ENCODE measurements around the gene TBC1D7. TPM values are rescaled to one million over a fixed set of nuclear protein-coding genes. Genes with fewer than 3 reads are reported as not detected.
A peak's percentile ranks its signal among the peaks of the same experiment; 100 is the strongest.

The TBC1D7 gene
- total and polyA plus RNA-seq, 2 of the 4 experiments (the other 2 are of a cell fraction), result 14.3 to 22.6 TPM

GRCh38 chr6:13368079-13368730 lies 39.9 kb upstream of the TBC1D7 start:
- in situ Hi-C loops (cut with MboI; ENCODE audit: low sequenced_read_pairs) (no loop called here), dilution Hi-C loops (cut with HindIII; ENCODE audit: low sequenced_read_pairs, unreplicated experiment) (no loop called here), intact Hi-C loops (cut with micrococcal nuclease) (loop anchor here (1.0 kb wide), 1 partner anchor 33 kb away; no protein-coding TSS in a partner anchor)
- no peak overlapping the region for H4K8ac ChIP-seq (ENCODE audit: low read depth in 2 of 2, low read length in 2 of 2)
- no peaks in the 10 kb centered on the region for H4K20me1 ChIP-seq (ENCODE audit: insufficient read depth, low read length)
- H2AK9ac ChIP-seq (replicated peaks; ENCODE audit: low read depth, low read length, poor library complexity), result peak overlapping the region; percentile 76
- peak overlapping the region; percentile 7; the same call in 1 of the 2 replicates for H3K4ac ChIP-seq (ENCODE audit: low read depth, low read length)
- no peak overlapping the region for H3K4me3 ChIP-seq (ENCODE audit: insufficient read depth, low read depth, low read length)
- TF ChIP-seq RFX5 (IDR thresholded peaks at IDR 0.05; ENCODE audit: low read depth, low read length), result no peak
- TF ChIP-seq POLR2A (IDR thresholded peaks at IDR 0.05; ENCODE audit: low read depth, low read length), result no peak
- H2BK120ac ChIP-seq (ENCODE audit: low read depth, low read length), result peak overlapping the region; percentile 34
- DNase-seq (no peak), ATAC-seq (ENCODE audit: low read depth) (no peak)
- H3K9ac ChIP-seq (ENCODE audit: low read depth, low read length), result no peak overlapping the region
- WGBS, 2 experiments (ENCODE audit: extremely low coverage in 2 of 2, insufficient read length in 1 of 2), result no CpG with 5 or more reads among the region's 7 CpGs
- no peak overlapping the region for H3K4me2 ChIP-seq (ENCODE audit: low read depth, low read length)
- no peak overlapping the region for H3K14ac ChIP-seq (replicated peaks; ENCODE audit: low read depth, low read length)
- peaks cover 1% of the 10 kb centered on the region; the same call in 1 of the 2 replicates for H3K36me3 ChIP-seq (ENCODE audit: control insufficient read depth, insufficient read depth, low read length)
- H3K9me1 ChIP-seq (ENCODE audit: insufficient read depth, low read length), result peaks cover 7% of the 10 kb centered on the region
- H3K27ac ChIP-seq (ENCODE audit: insufficient read depth, low read length), result no peak overlapping the region
- no peak overlapping the region for H3K56ac ChIP-seq (ENCODE audit: extremely low read depth, insufficient read depth, low read length)
- H3K79me1 ChIP-seq (ENCODE audit: low read depth in 1 of 2, low read length in 2 of 2), result peaks cover 0 to under 1% of the 10 kb centered on the region in 2 experiments; a peak in 1 of 4 replicates
- peak overlapping the region; percentile 47 for H2AFZ ChIP-seq (replicated peaks; ENCODE audit: low read length, poor library complexity)
- H3K18ac ChIP-seq (ENCODE audit: low read depth, low read length), result no peak overlapping the region
- H3K23ac ChIP-seq (ENCODE audit: low read depth, low read length), result peak overlapping the region; percentile 59; the same call in 1 of the 2 replicates
- no peak overlapping the region for H2BK5ac ChIP-seq (ENCODE audit: low read depth, low read length, poor library complexity, severe bottlenecking)
- H2BK15ac ChIP-seq (ENCODE audit: low read depth, low read length), result no peak overlapping the region
- H3K4me1 ChIP-seq (ENCODE audit: control insufficient read depth, insufficient read depth, low read length), result peaks cover 2% of the 10 kb centered on the region; the same call in 1 of the 2 replicates
- H4K91ac ChIP-seq (ENCODE audit: insufficient read depth, low read depth, low read length), result no peak overlapping the region
- H3K27me3 ChIP-seq (ENCODE audit: control insufficient read depth, insufficient read depth, low read length), result no peaks in the 10 kb centered on the region
- no peak overlapping the region for H2BK20ac ChIP-seq (ENCODE audit: low read depth, low read length)
- peak overlapping the region; percentile 16; the same call in 1 of the 2 replicates for H2AK5ac ChIP-seq (ENCODE audit: low read depth, low read length)
- no TSS peak for BruUV-seq (replicated peaks)
- no peaks in the 10 kb centered on the region for H3K9me3 ChIP-seq (ENCODE audit: control insufficient read depth, insufficient read depth, low read length)
- H4K5ac ChIP-seq (ENCODE audit: low read depth, low read length), result no peak overlapping the region
- ChIA-PET CTCF (no interaction called here), POLR2A (ENCODE audit: unreplicated experiment) (no interaction called here)
